Neural progenitor cell (in vitro differentiated cells): ENCODE measurements around the gene AMTN.

Source experiments
- EZH2 ChIP-seq: fragments of 200-600 bp; sonication (generic); IDR thresholded peaks from 2 replicates; pipeline ENCODE4 v1.6.1; 2017; ENCODE audit warnings: antibody characterized with exemption, mild to moderate bottlenecking, moderate library complexity
- EZH2phosphoT487 ChIP-seq: fragments of 200-600 bp; sonication (generic); IDR thresholded peaks from 2 replicates; pipeline ENCODE4 v1.6.1; 2017; ENCODE audit warnings: antibody characterized with exemption
- TF ChIP-seq, protein P1 (sequence below): fragments of 200-600 bp; sonication (generic); IDR thresholded peaks from 2 replicates; pipeline ENCODE4 v1.5.1; 2017; ENCODE audit warnings: antibody characterized with exemption, mild to moderate bottlenecking

DNA sequence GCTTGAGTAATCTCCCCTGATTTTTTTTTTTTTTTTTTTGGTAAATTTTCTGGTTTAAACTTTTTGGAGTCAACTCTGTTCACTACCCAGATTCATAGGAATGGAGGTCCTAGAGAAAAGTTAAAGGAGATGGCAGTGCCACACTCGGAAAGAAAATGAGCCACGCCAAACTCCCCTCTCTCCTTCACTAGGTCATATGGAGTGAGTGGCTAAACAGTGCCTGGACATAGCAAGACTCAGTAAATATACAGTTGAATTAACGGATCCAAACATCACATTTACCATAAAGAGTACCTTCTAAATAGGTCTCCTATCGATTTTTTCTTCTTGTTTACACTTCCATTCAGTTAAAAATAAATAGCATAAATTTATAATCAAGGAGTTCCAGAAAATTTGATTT lies 13.6 kb upstream of the AMTN start:
- TF ChIP-seq, protein P1, sequence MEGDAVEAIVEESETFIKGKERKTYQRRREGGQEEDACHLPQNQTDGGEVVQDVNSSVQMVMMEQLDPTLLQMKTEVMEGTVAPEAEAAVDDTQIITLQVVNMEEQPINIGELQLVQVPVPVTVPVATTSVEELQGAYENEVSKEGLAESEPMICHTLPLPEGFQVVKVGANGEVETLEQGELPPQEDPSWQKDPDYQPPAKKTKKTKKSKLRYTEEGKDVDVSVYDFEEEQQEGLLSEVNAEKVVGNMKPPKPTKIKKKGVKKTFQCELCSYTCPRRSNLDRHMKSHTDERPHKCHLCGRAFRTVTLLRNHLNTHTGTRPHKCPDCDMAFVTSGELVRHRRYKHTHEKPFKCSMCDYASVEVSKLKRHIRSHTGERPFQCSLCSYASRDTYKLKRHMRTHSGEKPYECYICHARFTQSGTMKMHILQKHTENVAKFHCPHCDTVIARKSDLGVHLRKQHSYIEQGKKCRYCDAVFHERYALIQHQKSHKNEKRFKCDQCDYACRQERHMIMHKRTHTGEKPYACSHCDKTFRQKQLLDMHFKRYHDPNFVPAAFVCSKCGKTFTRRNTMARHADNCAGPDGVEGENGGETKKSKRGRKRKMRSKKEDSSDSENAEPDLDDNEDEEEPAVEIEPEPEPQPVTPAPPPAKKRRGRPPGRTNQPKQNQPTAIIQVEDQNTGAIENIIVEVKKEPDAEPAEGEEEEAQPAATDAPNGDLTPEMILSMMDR: no peak
- TF ChIP-seq EZH2 (no peak), EZH2phosphoT487 (no peak)
